Urothelium cell line (cell line): ENCODE measurements around the gene GAL.
"Not testable (repeated sequence)": the region's sequence is repeated elsewhere in the genome, so short reads cannot be mapped to it uniquely, and the experiment has no call there.

Source experiments
- DNase-seq: peaks from one replicate; pipeline ENCODE4 v3.0.0; 2011; ENCODE audit warnings: low spot score, mixed read lengths
- FAIRE-seq: peaks from 2 replicates; lab custom pipeline; 2011; peaks lifted over from hg19 to GRCh38; lab: Jason Lieb, UNC

Gene GAL

GRCh38 chr11:68684385-68685356 lies at the start of gene GAL:
Gene GAL, plus strand, starts transcription at chr11:68684544. Its CDS starts 380 bp downstream, at chr11:68684924.
- FAIRE-seq (no peak), DNase-seq (no peak)

GRCh38 chr11:68634606-68635005 lies 49.7 kb upstream of the GAL start:
- not testable (repeated sequence) for DNase-seq, FAIRE-seq

- DNase-seq, FAIRE-seq: not testable (repeated sequence)
Measured at GRCh38 chr11:68635172-68635571, 49.2 kb upstream of the GAL start.

- not testable (repeated sequence) for FAIRE-seq, DNase-seq
Measured at GRCh38 chr11:68635883-68636282, 48.5 kb upstream of the GAL start.

GRCh38 chr11:68639322-68639721 lies 45.0 kb upstream of the GAL start:
- not testable (repeated sequence) for DNase-seq, FAIRE-seq

GRCh38 chr11:68641880-68642279 lies 42.5 kb upstream of the GAL start:
- FAIRE-seq: no peak
- DNase-seq: no peak

GRCh38 chr11:68643585-68643984 lies 40.8 kb upstream of the GAL start:
- no peak for FAIRE-seq
- peak; percentile 23 for DNase-seq

GRCh38 chr11:68646832-68647231 lies 37.5 kb upstream of the GAL start:
- no peak for FAIRE-seq
- no peak for DNase-seq

GRCh38 chr11:68649851-68650555 lies 34.3 kb upstream of the GAL start:
- no peak for FAIRE-seq
- DNase-seq: no peak

- FAIRE-seq (no peak), DNase-seq (no peak)
Measured at GRCh38 chr11:68650801-68651200, 33.5 kb upstream of the GAL start.

- DNase-seq (no peak), FAIRE-seq (no peak)
Measured at GRCh38 chr11:68651208-68651984, 32.9 kb upstream of the GAL start.

GRCh38 chr11:68651985-68652682 lies 32.2 kb upstream of the GAL start:
- no peak for DNase-seq
- no peak for FAIRE-seq

GRCh38 chr11:68652683-68653156 lies 31.6 kb upstream of the GAL start:
- no peak for DNase-seq
- FAIRE-seq: no peak

GRCh38 chr11:68653486-68654430 lies 30.6 kb upstream of the GAL start:
- no peak for DNase-seq
- no peak for FAIRE-seq

- DNase-seq (no peak), FAIRE-seq (no peak)
Measured at GRCh38 chr11:68654978-68655377, 29.4 kb upstream of the GAL start.

- DNase-seq (no peak), FAIRE-seq (no peak)
Measured at GRCh38 chr11:68655406-68655805, 28.9 kb upstream of the GAL start.

GRCh38 chr11:68655806-68656205 lies 28.5 kb upstream of the GAL start:
- FAIRE-seq (no peak), DNase-seq (no peak)

GRCh38 chr11:68657021-68657780 lies 27.1 kb upstream of the GAL start:
- FAIRE-seq (no peak), DNase-seq (no peak)
